Measurements from ENCODE around the gene DNLZ.

- TF ChIP-seq CTCF (IDR thresholded peaks at IDR 0.05) (no peak), POLR2A (IDR thresholded peaks at IDR 0.05) (no peak)
Observed at GRCh38 chr9:136316271-136316751, 47.2 kb downstream of the DNLZ start.

Data from thyroid gland (tissue), 4 donors.